ENCODE measurements around the gene NOL9. TPM values are rescaled to one million over a fixed set of nuclear protein-coding genes. Genes with fewer than 3 reads are reported as not detected.

Gene NOL9
- total and polyA plus RNA-seq, 2 of the 13 experiments (the other 11 are each of a cell fraction or from before 2014, with no cell fraction given), result 18.0 to 24.7 TPM

- no peak for TF ChIP-seq ZBTB33 (CRISPR knock-in tag; IDR thresholded peaks at IDR 0.05)
- no peak for TF ChIP-seq RBM39 (IDR thresholded peaks at IDR 0.05; ENCODE audit: low read depth, low read length, poor library complexity, severe bottlenecking)
- no peak for TF ChIP-seq U2AF1 (optimal IDR thresholded peaks at IDR 0.05; ENCODE audit: low read depth, low read length)
- TF ChIP-seq GPN1 (CRISPR knock-in tag; IDR thresholded peaks at IDR 0.05; ENCODE audit: borderline replicate concordance), result no peak
- no peak for TF ChIP-seq RAD51 (IDR thresholded peaks at IDR 0.05; ENCODE audit: borderline replicate concordance)
- TF ChIP-seq ZNF891 (CRISPR knock-in tag; IDR thresholded peaks at IDR 0.05), result no peak
- TF ChIP-seq ZNF337 (CRISPR knock-in tag; IDR thresholded peaks at IDR 0.05; ENCODE audit: borderline replicate concordance, low read depth), result no peak
- no peak; the same call in 1 of the 2 replicates for TF ChIP-seq TRAFD1 (CRISPR knock-in tag; IDR thresholded peaks at IDR 0.05; ENCODE audit: borderline replicate concordance)
- no peak for TF ChIP-seq ZNF777 (CRISPR knock-in tag; IDR thresholded peaks at IDR 0.05)
- TF ChIP-seq HNRNPUL1 (IDR thresholded peaks at IDR 0.05; ENCODE audit: low read depth, low read length), result no peak
- TF ChIP-seq ZBTB1 (CRISPR knock-in tag; IDR thresholded peaks at IDR 0.05; ENCODE audit: borderline replicate concordance), result no peak
- TF ChIP-seq AKAP8 (CRISPR knock-in tag; IDR thresholded peaks at IDR 0.05), result no peak
- TF ChIP-seq TEF (CRISPR knock-in tag; IDR thresholded peaks at IDR 0.05), result no peak
- no peak for TF ChIP-seq ZNF496 (CRISPR knock-in tag; IDR thresholded peaks at IDR 0.05; ENCODE audit: insufficient replicate concordance)
- no peak for TF ChIP-seq CHD2 (IDR thresholded peaks at IDR 0.05; ENCODE audit: low read depth, low read length)
- no peak for TF ChIP-seq ZNF3 (CRISPR knock-in tag; IDR thresholded peaks at IDR 0.05)
- no peak for TF ChIP-seq KAT2B (IDR thresholded peaks at IDR 0.05; ENCODE audit: borderline replicate concordance, low read depth, low read length)
- TF ChIP-seq FOXA3 (CRISPR knock-in tag; IDR thresholded peaks at IDR 0.05), result no peak
- no peak for TF ChIP-seq DR1 (CRISPR knock-in tag; IDR thresholded peaks at IDR 0.05)
- no peak for TF ChIP-seq ELF3 (CRISPR knock-in tag; IDR thresholded peaks at IDR 0.05)
- 0 out of 2 replicates have a peak, but pooled peaks have one; percentile 27 for TF ChIP-seq THAP11 (CRISPR knock-in tag; IDR thresholded peaks at IDR 0.05)
- no peak for TF ChIP-seq FOXC1 (CRISPR knock-in tag; IDR thresholded peaks at IDR 0.05; ENCODE audit: borderline replicate concordance)
- peak; percentile 80 for TF ChIP-seq STAG1 (CRISPR knock-in tag; IDR thresholded peaks at IDR 0.05)
- no peak for TF ChIP-seq LBX2 (CRISPR knock-in tag; IDR thresholded peaks at IDR 0.05; ENCODE audit: borderline replicate concordance)
- no peak for TF ChIP-seq ZBTB21 (CRISPR knock-in tag; IDR thresholded peaks at IDR 0.05)
- no peak for TF ChIP-seq MEF2D (CRISPR knock-in tag; IDR thresholded peaks at IDR 0.05)
- no peak for TF ChIP-seq ZNF484 (CRISPR knock-in tag; IDR thresholded peaks at IDR 0.05; ENCODE audit: borderline replicate concordance, low read depth)
- TF ChIP-seq ZFP62 (CRISPR knock-in tag; IDR thresholded peaks at IDR 0.05), result no peak
- no peak for TF ChIP-seq DNMT1 (CRISPR knock-in tag; IDR thresholded peaks at IDR 0.05)
These were observed 67.8 kb downstream of the NOL9 start (continued) for GRCh38 chr1:6486433-6487011.
